ENCODE data around the gene GALNT3.

GALNT3 gene

DNA sequence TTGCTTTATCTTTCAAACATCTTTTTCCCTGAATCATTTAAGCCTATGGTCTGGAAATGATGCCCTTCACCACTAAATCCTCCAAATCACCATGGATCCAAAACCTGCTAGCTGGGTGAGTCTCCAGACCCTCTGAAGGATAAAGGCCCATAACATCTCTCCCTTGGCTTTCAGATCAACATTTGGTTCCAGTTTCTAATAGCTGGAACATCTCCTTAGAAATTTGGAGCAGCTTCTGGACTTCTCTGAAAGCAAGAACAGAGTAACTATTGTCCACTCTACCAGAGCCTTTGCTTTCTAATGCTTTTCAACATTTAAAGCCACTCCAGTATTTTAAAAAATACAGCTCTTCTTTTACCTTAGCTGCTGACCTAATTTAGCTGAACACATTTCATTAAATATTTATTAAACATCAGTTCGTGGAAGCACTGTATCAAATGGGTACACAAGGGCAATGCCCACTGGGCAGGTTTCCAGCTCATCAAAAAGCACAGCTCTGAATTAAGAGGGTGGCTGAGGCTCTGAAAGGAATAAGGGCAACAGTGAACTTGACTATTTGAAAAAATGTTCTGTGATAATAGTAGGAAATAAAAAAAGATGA, 75.3 kb downstream of the GALNT3 start:
- no peak for DNase-seq

DNA sequence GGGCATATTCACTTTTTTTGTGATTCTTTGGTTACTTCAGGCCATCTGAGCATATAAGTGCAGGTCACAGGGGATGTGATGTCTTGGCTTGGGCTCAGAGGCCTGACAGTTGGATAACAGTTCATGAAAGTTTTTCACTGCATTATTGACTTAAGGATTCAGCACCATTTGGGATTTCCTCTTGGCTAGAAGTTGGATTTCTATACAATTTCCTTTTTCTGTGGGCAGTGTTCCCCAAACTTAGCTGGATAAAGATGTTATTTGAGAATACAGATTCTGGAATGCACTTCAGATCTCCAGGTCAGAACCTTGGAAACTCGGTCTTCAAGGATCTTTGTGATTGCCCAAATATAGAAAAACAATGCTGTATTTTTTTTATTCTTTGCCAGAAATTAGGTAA, 78.0 kb downstream of the GALNT3 start:
- no peak for DNase-seq

DNA sequence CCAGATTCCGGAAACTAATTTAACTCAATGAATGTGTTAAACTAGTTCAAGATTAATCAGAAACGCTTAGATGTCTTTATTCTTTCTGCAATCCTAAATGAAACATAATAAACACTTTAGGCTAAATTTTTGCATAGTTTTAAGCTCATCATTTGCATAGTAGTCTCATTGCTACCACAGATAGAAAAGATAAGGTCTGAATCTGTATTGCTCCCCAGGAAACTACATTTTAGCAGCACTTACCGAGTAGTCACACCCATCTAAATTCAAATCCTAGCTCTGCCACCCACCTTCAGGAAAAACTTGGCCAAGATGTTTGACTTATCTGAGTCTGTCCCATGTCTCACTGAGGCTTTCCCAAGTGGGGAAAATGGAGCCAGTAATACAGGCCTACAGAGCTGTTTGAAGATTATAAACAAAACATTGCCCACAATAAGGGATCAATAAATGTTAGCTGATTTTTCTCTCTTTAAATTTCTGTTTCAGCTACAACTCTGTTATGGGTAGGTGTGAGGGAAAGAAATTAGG, 87.0 kb downstream of the GALNT3 start:
- DNase-seq, result no peak

DNA sequence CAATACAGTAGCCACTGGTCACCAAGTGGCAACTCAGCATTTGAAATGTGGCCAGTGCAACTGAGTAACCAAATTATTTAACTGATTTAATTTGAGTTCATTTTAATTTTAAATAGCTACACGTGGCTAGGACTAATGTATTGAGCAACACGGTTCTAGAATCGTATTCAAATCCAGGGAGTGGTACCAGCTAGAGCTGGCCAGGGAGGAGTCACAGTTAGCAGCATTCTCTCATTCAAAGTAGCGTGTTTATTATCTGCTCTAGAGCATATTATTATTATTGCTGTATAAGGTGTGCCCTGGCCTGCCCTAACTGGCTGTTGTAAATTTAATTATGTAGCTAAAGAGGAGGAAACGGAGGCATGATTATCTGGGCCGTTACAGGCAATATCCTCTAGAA, 92.9 kb downstream of the GALNT3 start:
- no peak for DNase-seq

DNA sequence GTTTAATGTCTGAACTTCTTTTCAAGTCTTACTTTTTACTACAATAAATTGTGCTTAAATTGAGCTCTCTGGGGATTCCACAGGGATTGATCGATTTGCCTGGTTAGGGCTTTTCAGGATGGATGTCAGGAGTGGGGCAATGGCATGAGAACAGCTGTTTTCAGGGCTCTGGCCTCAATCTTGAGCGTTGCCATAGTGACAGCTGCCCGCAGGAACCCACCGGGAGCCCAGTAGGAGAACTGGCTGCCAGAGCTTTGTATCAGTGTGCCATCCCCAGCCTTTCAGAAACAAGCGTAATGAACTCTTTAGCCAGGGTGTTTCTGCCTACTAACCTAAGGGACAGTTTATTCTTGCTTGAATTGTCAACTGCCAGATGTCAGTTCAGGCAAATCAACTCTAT, 93.5 kb downstream of the GALNT3 start:
- no peak for DNase-seq

DNA sequence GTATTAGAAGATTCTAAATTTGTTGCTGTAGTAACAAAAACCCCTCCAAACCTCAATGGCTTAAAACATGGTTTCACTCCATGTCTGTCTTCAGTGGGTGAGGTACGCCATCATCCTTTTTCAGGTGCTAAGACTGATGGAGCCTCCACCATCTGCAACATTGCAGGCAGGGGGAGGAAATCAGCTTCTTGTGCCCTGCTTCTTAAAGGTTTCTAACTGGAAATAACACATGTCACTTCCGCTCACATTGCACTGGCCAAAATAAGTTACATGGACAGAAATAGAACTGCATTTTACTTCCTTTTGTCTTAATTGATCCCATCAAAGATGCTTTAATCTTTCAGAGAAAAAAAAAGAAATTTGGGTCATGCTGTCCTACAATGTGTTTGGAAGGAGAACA, 94.1 kb downstream of the GALNT3 start:
- DNase-seq, result no peak

DNA sequence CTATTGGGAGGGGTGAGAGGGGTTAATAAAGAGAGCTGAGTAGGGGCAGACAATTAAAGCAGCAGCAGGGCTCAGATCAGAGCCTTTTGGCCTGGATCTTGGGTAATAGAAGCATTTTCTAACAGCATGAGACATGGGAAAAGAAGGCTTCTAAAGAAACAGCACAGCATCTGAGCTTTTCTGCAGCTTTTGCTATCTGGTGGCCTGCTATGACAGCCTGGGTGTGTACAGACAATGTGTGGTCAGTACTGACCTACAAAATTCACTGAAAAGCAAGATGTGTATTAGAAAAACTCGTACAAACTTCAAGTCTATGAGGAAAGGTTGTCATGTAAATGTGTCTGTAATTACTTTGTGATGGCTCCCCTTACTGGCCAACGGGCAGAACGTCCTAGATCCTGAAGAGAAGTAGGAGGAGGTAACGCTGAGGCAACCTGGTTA, 95.6 kb downstream of the GALNT3 start:
- DNase-seq, result peak; percentile 58

DNA sequence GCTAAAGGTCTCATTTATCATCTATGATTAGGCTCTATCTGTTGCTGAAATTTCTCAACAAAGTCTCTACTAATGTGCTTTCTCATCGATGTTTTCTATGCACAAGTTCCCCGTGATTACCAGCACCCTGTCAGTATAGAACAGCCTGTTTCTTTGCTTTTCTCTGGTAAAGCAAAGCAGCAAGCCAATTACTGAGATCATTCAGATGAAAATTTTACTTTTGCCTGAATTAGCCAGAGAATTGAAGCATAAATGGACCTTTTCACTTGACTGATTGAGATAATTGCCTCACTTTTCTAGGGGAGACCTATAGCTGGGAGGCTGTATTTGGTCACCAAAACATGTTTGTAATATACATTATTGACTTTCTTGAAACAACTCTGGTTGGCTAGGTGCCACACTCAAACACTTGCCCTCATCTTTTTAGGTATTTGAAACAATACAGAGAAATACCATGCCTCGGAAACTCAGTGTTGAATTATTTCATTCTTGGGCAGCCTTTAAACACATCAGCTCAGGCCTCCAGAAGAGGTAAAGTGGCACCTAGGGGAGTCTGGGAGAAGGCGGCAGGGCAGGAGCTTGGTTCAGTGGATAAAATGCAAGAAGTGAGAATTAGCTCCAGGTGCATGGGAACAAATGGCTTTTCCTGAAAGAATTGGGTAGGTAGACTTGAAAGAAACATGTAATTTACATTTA, 96.2 kb downstream of the GALNT3 start:
- DNase-seq, result no peak

Data from islet precursor cell (in vitro differentiated cells).